Panc1 (cell line): ENCODE results near the gene CCDC146.

ENCODE experiments used
- CTCF ChIP-seq: fragments of 450-650 bp; IDR thresholded peaks from 2 replicates; pipeline ENCODE4 v1.5.1; 2017; ENCODE audit warnings: mild to moderate bottlenecking
- POLR2AphosphoS5 ChIP-seq: IDR thresholded peaks from 2 replicates; pipeline ENCODE4 v1.6.1; 2012; ENCODE audit warnings: mild to moderate bottlenecking, low read depth, low read length, moderate library complexity

GRCh38 chr7:77222065-77222464 is 99.7 kb downstream of the CCDC146 start:
- TF ChIP-seq POLR2AphosphoS5 (no peak), CTCF (no peak)
